HepG2 (cell line): ENCODE measurements around the gene LZTS2. TPM values are rescaled to one million over a fixed set of nuclear protein-coding genes. Genes with fewer than 3 reads are reported as not detected.

Experiments
- AGO1 ChIP-seq: fragments of 200-400 bp; formaldehyde crosslinking; IDR thresholded peaks from 2 replicates; pipeline ENCODE4 v1.6.1; 2017; ENCODE audit warnings: mild to moderate bottlenecking, low read depth, low read length, moderate library complexity; ENCODE audit not compliant: poor library complexity, severe bottlenecking
- ATF3 ChIP-seq: sonication (generic); formaldehyde crosslinking; IDR thresholded peaks from 2 replicates; pipeline ENCODE4 v1.4.0; 2020; ENCODE audit warnings: missing genetic modification reagents
- ATF7-NPFF ChIP-seq: sonication (generic); formaldehyde crosslinking; IDR thresholded peaks from 2 replicates; pipeline ENCODE4 v1.8.1; 2023; ENCODE audit warnings: mild to moderate bottlenecking, low read depth, missing genetic modification reagents, moderate library complexity
- CEBPG ChIP-seq: IDR thresholded peaks from 2 replicates; pipeline ENCODE4 v1.6.1; 2016
- CREB1 ChIP-seq, 2 experiments: fragments of 450-650 bp in 1 of 2; IDR thresholded peaks; 2 replicates each; pipeline ENCODE4 v1.6.1; 2016 to 2017; ENCODE audit warnings: control low read depth in 1 of 2, mild to moderate bottlenecking in 1 of 2, missing compliant biosample characterization in 1 of 2, missing genetic modification characterization in 1 of 2
- DNMT1 ChIP-seq: sonication (generic); formaldehyde crosslinking; IDR thresholded peaks from 2 replicates; pipeline ENCODE4 v1.5.1; 2020; ENCODE audit warnings: mild to moderate bottlenecking, missing genetic modification reagents
- ELF1 ChIP-seq: sonication (generic); formaldehyde crosslinking; IDR thresholded peaks from 2 replicates; pipeline ENCODE4 v1.4.0; 2020; ENCODE audit warnings: missing genetic modification reagents
- FOXA1 ChIP-seq, 2 experiments: fragments of 450-650 bp in 1 of 2; sonication (generic) in 1 of 2; formaldehyde crosslinking in 1 of 2; IDR thresholded peaks; 2 replicates each; pipeline versions ENCODE4 v1.4.0 to v1.6.1; 2016 to 2020; ENCODE audit warnings: missing genetic modification reagents in 1 of 2
- FOXC1 ChIP-seq: sonication (generic); formaldehyde crosslinking; IDR thresholded peaks from 2 replicates; pipeline ENCODE4 v1.8.0; 2022; ENCODE audit warnings: mild to moderate bottlenecking, missing genetic modification reagents, borderline replicate concordance
- HNRNPL ChIP-seq: fragments of 200-400 bp; formaldehyde crosslinking; IDR thresholded peaks from 2 replicates; pipeline ENCODE4 v1.6.1; 2017; ENCODE audit warnings: mild to moderate bottlenecking, low read depth, low read length
- HOXA9 ChIP-seq: sonication (generic); formaldehyde crosslinking; IDR thresholded peaks from 2 replicates; pipeline ENCODE4 v1.8.1; 2022; ENCODE audit warnings: missing genetic modification reagents, mild to moderate bottlenecking, moderate library complexity, borderline replicate concordance
- KLF12 ChIP-seq: sonication (generic); formaldehyde crosslinking; IDR thresholded peaks from 2 replicates; pipeline ENCODE4 v1.4.0; 2020; ENCODE audit warnings: missing genetic modification reagents, borderline replicate concordance
- MAFG ChIP-seq: sonication (generic); formaldehyde crosslinking; IDR thresholded peaks from 2 replicates; pipeline ENCODE4 v1.5.1; 2020; ENCODE audit warnings: mild to moderate bottlenecking, missing genetic modification reagents
- MIXL1 ChIP-seq: IDR thresholded peaks from 2 replicates; pipeline ENCODE4 v1.6.1; 2016
- NFYC ChIP-seq: IDR thresholded peaks from 2 replicates; pipeline ENCODE4 v1.6.1; 2016; ENCODE audit warnings: missing genetic modification reagents, missing compliant biosample characterization
- NR2F1 ChIP-seq, 2 experiments: fragments of 450-650 bp in 1 of 2; formaldehyde crosslinking in 1 of 2; IDR thresholded peaks; 2 replicates each; pipeline versions ENCODE4 v1.5.0 to v1.6.1; 2016 to 2020; ENCODE audit warnings: mild to moderate bottlenecking in 1 of 2, missing compliant biosample characterization in 1 of 2, missing genetic modification reagents in 1 of 2, moderate library complexity in 1 of 2
- PAX8 ChIP-seq: sonication (generic); formaldehyde crosslinking; IDR thresholded peaks from 2 replicates; pipeline ENCODE4 v1.8.0; 2022; ENCODE audit warnings: mild to moderate bottlenecking, missing genetic modification reagents, borderline replicate concordance
- PCBP2 ChIP-seq: fragments of 200-400 bp; formaldehyde crosslinking; optimal IDR thresholded peaks from 2 replicates; pipeline ENCODE3; 2018; ENCODE audit warnings: low read length, low read depth; ENCODE audit not compliant: poor library complexity, severe bottlenecking
- RARG ChIP-seq: sonication (generic); formaldehyde crosslinking; IDR thresholded peaks from 2 replicates; pipeline ENCODE4 v1.4.0; 2020; ENCODE audit warnings: low read depth, mild to moderate bottlenecking, missing genetic modification reagents
- REL ChIP-seq: sonication (generic); formaldehyde crosslinking; conservative IDR thresholded peaks from 2 replicates; pipeline ENCODE4 v1.8.0; 2022; ENCODE audit warnings: mild to moderate bottlenecking, missing genetic modification reagents, moderate library complexity
- SOX6 ChIP-seq, 2 experiments: fragments of 450-650 bp in 1 of 2; sonication (generic) in 1 of 2; formaldehyde crosslinking in 1 of 2; IDR thresholded peaks; 2 replicates each; pipeline versions ENCODE4 v1.4.0 to v1.6.1; 2017 to 2020; ENCODE audit warnings: antibody characterized with exemption in 1 of 2, mild to moderate bottlenecking in 1 of 2, missing genetic modification reagents in 1 of 2
- ZBTB44 ChIP-seq: sonication (generic); formaldehyde crosslinking; IDR thresholded peaks from 2 replicates; pipeline ENCODE4 v1.4.0; 2020; ENCODE audit warnings: missing genetic modification reagents
- ZBTB7A ChIP-seq: sonication (generic); formaldehyde crosslinking; IDR thresholded peaks from 2 replicates; pipeline ENCODE4 v1.8.0; 2022; ENCODE audit warnings: mild to moderate bottlenecking, missing genetic modification reagents
- ZBTB7B ChIP-seq: sonication (generic); formaldehyde crosslinking; IDR thresholded peaks from 2 replicates; pipeline ENCODE4 v1.4.0; 2020; ENCODE audit warnings: missing genetic modification reagents
- ZNF160 ChIP-seq: sonication (generic); formaldehyde crosslinking; IDR thresholded peaks from 2 replicates; pipeline ENCODE4 v1.8.0; 2022; ENCODE audit warnings: mild to moderate bottlenecking, inconsistent platforms, missing genetic modification reagents
- ZNF414 ChIP-seq: sonication (generic); formaldehyde crosslinking; IDR thresholded peaks from 2 replicates; pipeline ENCODE4 v1.5.0; 2020; ENCODE audit warnings: missing genetic modification reagents
- ZNF558 ChIP-seq: sonication (generic); formaldehyde crosslinking; IDR thresholded peaks from 2 replicates; pipeline ENCODE4 v1.9.0; 2022; ENCODE audit warnings: mild to moderate bottlenecking, missing genetic modification reagents, borderline replicate concordance
- ZNF780A ChIP-seq: sonication (generic); formaldehyde crosslinking; IDR thresholded peaks from 2 replicates; pipeline ENCODE4 v1.8.0; 2022; ENCODE audit warnings: mild to moderate bottlenecking, missing genetic modification reagents, moderate library complexity
- ZNF879 ChIP-seq: sonication (generic); formaldehyde crosslinking; IDR thresholded peaks from 2 replicates; pipeline ENCODE4 v1.8.1; 2023; ENCODE audit warnings: missing genetic modification reagents
- polyA plus RNA-seq, 8 experiments: library from polyadenylated mRNA; depleted of rRNA in 3 of 8; stranded (reverse) in 7 of 8; unstranded in 1 of 8; fragments of >200 nt; fragmentation: Illumina TruSeq in 4 of 8; extraction: Trizol in 4 of 8; gene quantifications; 2 replicates each; pipeline versions ENCODE4 v1.2.1 to v1.2.3, GENCODE V29; 2011 to 2016; ENCODE audit warnings: low read depth in 4 of 8, missing spikeins in 1 of 8, mixed read lengths in 1 of 8; ENCODE audit not compliant: insufficient read depth in 1 of 8
- total RNA-seq, 5 experiments: library from RNA; depleted of rRNA; stranded (reverse); fragments of >200 nt; fragmentation: Illumina TruSeq; extraction: Trizol; gene quantifications; 2 replicates each; pipeline ENCODE4 v1.2.3, GENCODE V29; 2016; ENCODE audit warnings: low read depth in 1 of 5

The LZTS2 gene
- total and polyA plus RNA-seq, 2 of the 13 experiments (the other 11 are each of a cell fraction or from before 2014, with no cell fraction given): 43.6 to 65.6 TPM

- TF ChIP-seq NR2F1 (CRISPR knock-in tag; IDR thresholded peaks at IDR 0.05): no peak
- no peak for TF ChIP-seq ZNF414
- no peak for TF ChIP-seq SOX6 (IDR thresholded peaks at IDR 0.05)
- no peak for TF ChIP-seq SOX6 (CRISPR knock-in tag; IDR thresholded peaks at IDR 0.05)
- TF ChIP-seq NFYC (CRISPR knock-in tag): peak; percentile 96
- peak; percentile 17; the same call in 1 of the 2 replicates for TF ChIP-seq ATF7-NPFF
- 0 out of 2 replicates have a peak, but pooled peaks have one; percentile 14 for TF ChIP-seq DNMT1 (CRISPR knock-in tag)
- TF ChIP-seq HNRNPL: peak; percentile 63; the same call in 1 of the 2 replicates
- TF ChIP-seq RARG (CRISPR knock-in tag): no peak
- TF ChIP-seq HOXA9 (CRISPR knock-in tag): no peak
- TF ChIP-seq ZBTB7B: 0 out of 2 replicates have a peak, but pooled peaks have one; percentile 1
- TF ChIP-seq AGO1: no peak
- TF ChIP-seq FOXA1 (IDR thresholded peaks at IDR 0.05): no peak
- TF ChIP-seq FOXA1 (CRISPR knock-in tag; IDR thresholded peaks at IDR 0.05): no peak
- no peak for TF ChIP-seq PCBP2
- TF ChIP-seq KLF12 (CRISPR knock-in tag): no peak
- TF ChIP-seq ZBTB7A: no peak
- TF ChIP-seq ZNF558 (CRISPR knock-in tag): 0 out of 2 replicates have a peak, but pooled peaks have one; percentile 40
- peak; percentile 16; the same call in 1 of the 2 replicates for TF ChIP-seq MIXL1 (CRISPR knock-in tag)
- TF ChIP-seq FOXC1 (CRISPR knock-in tag): 0 out of 2 replicates have a peak, but pooled peaks have one; percentile 27
- peak; percentile 60 for TF ChIP-seq CREB1 (IDR thresholded peaks at IDR 0.05)
- no peak for TF ChIP-seq CREB1 (CRISPR knock-in tag; IDR thresholded peaks at IDR 0.05)
- peak; percentile 7; the same call in 1 of the 2 replicates for TF ChIP-seq PAX8 (CRISPR knock-in tag)
- TF ChIP-seq MAFG (CRISPR knock-in tag): no peak
- TF ChIP-seq ZNF160 (CRISPR knock-in tag): 0 out of 2 replicates have a peak, but pooled peaks have one; percentile 49
- no peak for TF ChIP-seq ATF3 (CRISPR knock-in tag)
- TF ChIP-seq ZNF879: no peak
- TF ChIP-seq REL: no peak
- TF ChIP-seq ZNF780A (CRISPR knock-in tag): no peak
- TF ChIP-seq ZBTB44 (CRISPR knock-in tag): no peak
- TF ChIP-seq ELF1: peak; percentile 31; the same call in 1 of the 2 replicates
- TF ChIP-seq CEBPG: no peak
Measured at GRCh38 chr10:101031128-101031795, 31.7 kb downstream of the LZTS2 start, which contains the start of the genes PDZD7 and SFXN3 (continued).
